COLO668 (cell line): ENCODE measurements around the gene OR8I2.
"Not testable (repeated sequence)": the region's sequence is repeated elsewhere in the genome, so short reads cannot be mapped to it uniquely, and the experiment has no call there.

Source experiments
- DNase-seq: peaks from one replicate; lab custom pipeline; 2025; ENCODE audit not compliant: unreplicated experiment; lab: John Stamatoyannopoulos, UW

Gene OR8I2

GRCh38 chr11:56093008-56093407 is at the start of gene OR8I2:
OR8I2 (plus strand) TSS chr11:56093308; CDS start chr11:56093308, 0 bp downstream.
- DNase-seq = no peak

GRCh38 chr11:56045538-56045937 is 47.6 kb upstream of the OR8I2 start:
- no peak for DNase-seq

GRCh38 chr11:56048480-56048879 is 44.6 kb upstream of the OR8I2 start:
- DNase-seq = no peak

GRCh38 chr11:56049487-56049886 is 43.6 kb upstream of the OR8I2 start:
- DNase-seq = no peak

- not testable (repeated sequence) for DNase-seq
Observed at GRCh38 chr11:56056366-56056765, 36.7 kb upstream of the OR8I2 start.

GRCh38 chr11:56057661-56058237 is 35.4 kb upstream of the OR8I2 start:
- DNase-seq = not testable (repeated sequence)

GRCh38 chr11:56058260-56058780 is 34.8 kb upstream of the OR8I2 start:
- not testable (repeated sequence) for DNase-seq

GRCh38 chr11:56066980-56067379 is 26.1 kb upstream of the OR8I2 start:
- DNase-seq = no peak

GRCh38 chr11:56089697-56090096 is 3.4 kb upstream of the OR8I2 start:
- DNase-seq = no peak

GRCh38 chr11:56103210-56103737 is 10.2 kb downstream of the OR8I2 start, which contains the start of gene OR8H2:
OR8H2 (plus strand) TSS chr11:56103687; CDS start chr11:56105043, 1,356 bp downstream.
- no peak for DNase-seq

- no peak for DNase-seq
Observed at GRCh38 chr11:56122073-56122472, 29.0 kb downstream of the OR8I2 start, which contains the start of gene OR8H3. OR8H3 (plus strand) TSS chr11:56122373; CDS start chr11:56122373, 0 bp downstream.

GRCh38 chr11:56140151-56140661 is 47.1 kb downstream of the OR8I2 start, which contains the start of gene OR8J3:
OR8J3 (minus strand) TSS chr11:56140201; CDS start chr11:56137718, 2,483 bp downstream.
- no peak for DNase-seq

- not testable (repeated sequence) for DNase-seq
Observed at GRCh38 chr11:56143681-56144080, 50.6 kb downstream of the OR8I2 start.
